Measurements from ENCODE around the gene KIF26B. TPM values are rescaled to one million over a fixed set of nuclear protein-coding genes. Genes with fewer than 3 reads are reported as not detected.

KIF26B gene
- total RNA-seq, 2 donors from 2014 or later: not detected

DNA sequence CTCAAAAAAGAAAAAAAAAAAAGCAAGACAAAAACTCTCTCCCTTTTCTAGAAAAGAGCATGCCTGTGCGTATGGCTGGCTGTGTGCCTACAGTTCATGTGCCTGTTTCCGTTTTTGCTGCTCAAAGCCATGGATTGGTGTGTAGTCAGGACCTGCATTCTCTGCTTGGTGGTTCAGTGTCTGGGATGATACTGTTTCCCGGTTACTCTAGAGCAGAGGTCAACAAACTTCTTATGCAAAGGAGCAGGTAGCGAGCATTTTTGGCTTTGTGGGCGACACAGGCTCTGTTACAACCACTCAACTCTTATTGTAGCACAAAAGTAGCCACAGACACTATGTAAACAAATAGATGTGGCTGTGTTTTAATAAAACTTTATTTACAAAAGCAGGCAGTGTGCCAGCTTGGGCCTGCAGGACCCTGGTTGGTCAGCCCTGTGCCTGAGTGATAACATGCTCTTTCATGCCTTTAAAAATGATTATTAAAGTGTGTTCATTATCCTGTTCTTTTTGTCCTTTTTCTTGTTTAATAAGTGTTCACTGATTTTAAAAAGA, 524.2 kb downstream of the KIF26B start:
- Mint-ChIP-seq H3K27me3 (no peaks in the 10 kb centered on the region), H3K27ac (no peak overlapping the region), H3K4me1 (no peaks in the 10 kb centered on the region), H3K36me3 (ENCODE audit: low read depth) (no peaks in the 10 kb centered on the region), H3K9me3 (no peaks in the 10 kb centered on the region), H3K4me3 (no peak overlapping the region)
- ATAC-seq (replicated peaks): no peak

DNA sequence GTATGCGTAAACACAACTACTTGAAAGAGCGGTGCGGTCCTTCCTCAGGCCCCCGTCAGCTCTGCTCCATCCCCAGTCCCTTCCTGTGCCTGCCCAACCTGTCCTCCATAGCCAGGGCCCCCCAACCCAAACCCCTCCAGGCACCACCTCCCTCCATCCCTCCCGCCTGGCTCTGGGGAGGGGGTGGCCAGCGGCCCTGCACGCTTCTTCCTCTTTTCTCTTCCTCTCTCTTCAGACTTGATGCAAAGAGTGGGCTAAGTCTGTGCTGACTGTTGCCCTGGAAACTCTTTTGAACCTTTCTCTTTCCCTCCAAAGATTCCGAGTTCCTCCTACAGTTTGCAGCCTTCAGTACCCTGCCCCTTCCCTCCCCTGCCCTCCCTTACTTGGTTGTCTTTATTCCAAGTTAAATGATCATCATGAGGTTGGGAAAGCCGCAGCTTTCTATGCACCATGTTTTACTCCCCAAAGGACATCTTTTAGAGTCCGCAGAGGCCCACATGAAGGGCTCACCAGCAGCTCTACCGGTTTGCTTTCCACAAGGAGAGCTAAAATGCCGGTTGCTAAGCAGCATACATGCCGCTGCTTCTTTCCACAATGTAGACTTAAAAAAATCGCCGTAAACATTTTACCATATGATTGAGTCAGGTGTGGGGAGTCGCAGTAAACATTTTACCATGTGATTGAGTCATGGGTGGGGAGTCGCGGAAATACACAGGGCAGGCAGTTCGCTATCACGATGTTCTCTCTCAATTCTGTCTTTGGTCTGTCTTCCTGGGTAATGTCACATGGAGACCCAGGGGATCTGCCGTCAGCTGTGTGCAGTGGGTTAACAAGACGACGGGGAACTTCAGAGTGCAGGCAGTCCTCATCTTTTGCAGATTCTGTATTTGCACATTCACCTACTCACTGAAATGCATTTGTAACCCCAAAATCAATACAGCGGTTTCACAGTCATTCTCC, 525.3 kb downstream of the KIF26B start:
- H3K9me3 Mint-ChIP-seq: no peaks in the 10 kb centered on the region
- no peaks in the 10 kb centered on the region for H3K36me3 Mint-ChIP-seq (ENCODE audit: low read depth)
- no peaks in the 10 kb centered on the region for H3K4me1 Mint-ChIP-seq

DNA sequence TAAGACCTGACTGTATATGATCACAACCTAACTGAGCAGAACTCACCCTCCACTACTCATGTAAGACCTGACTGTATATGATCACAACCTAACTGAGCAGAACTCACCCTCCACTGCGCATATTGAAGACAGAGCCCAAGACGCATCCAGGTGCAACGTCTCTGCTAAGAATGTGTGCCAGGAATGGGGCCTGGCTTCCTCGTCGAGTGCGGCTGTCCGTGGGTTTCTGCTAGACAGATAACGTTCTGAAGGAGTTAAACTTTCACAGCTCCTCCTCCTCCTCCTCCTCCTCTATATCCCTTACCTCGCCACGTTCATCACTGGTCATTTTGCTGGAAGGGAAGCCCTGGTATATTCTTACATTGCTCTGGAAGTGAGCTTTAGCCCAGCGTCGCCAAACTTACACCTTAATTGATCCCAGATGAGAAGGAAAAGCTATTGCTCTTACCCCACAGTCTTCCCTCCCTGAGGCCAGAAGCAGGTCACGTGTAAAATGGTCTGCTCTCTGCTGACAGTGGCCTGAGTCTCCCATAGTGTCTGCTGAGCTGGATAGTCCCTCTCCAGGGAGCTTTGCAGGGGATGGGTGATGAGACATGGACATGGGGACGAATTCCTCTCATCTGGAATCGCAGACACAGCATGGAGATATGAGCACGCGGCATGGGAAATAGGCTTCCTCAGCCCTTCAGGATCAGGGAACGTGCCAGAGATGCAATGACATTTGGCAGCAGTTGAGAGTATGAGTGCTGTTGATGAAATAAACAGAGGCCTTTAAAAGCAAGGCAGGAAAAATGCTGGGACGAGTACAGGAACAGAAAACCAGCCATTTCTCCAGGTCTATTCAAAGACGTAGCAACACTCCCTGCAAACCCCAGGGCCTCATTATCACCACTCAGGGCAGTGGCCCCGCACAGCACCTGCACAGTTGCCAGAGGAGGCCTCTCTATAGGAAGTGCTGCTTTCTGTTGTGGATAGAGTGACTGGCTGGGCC, 528.1 kb downstream of the KIF26B start:
- no peak for ATAC-seq (replicated peaks)
- no peaks in the 10 kb centered on the region for H3K36me3 Mint-ChIP-seq (ENCODE audit: low read depth)
- no peaks in the 10 kb centered on the region for H3K4me1 Mint-ChIP-seq
- no peaks in the 10 kb centered on the region for H3K9me3 Mint-ChIP-seq
- no peak overlapping the region for H3K4me3 Mint-ChIP-seq
- no peak overlapping the region for H3K27ac Mint-ChIP-seq
- no peaks in the 10 kb centered on the region for H3K27me3 Mint-ChIP-seq

More for the DNA sequence above, 525.3 kb downstream of the KIF26B start:
- H3K27ac Mint-ChIP-seq: no peak overlapping the region
- H3K27me3 Mint-ChIP-seq: no peaks in the 10 kb centered on the region
- no peak for ATAC-seq (replicated peaks)
- H3K4me3 Mint-ChIP-seq: no peak overlapping the region

DNA sequence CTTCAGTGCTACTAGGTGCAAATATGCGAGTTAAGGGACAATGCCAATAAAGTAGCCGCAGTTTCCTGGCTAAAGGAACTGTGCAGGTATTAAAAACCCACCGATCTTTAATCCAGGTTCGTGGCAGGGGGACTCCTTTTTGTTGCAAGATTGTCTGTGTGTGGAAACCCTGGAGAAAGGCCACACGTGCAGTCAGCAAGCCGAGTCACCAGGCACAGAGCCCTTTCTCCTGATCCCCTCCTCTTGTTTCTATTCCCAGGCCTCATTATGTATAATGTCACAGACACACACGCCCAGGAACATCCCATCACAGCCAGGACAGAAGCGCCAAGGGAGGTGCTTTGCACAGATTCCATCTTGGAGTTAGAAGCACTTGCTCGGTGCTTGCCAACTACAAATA, 528.9 kb downstream of the KIF26B start:
- Mint-ChIP-seq H3K9me3 (no peaks in the 10 kb centered on the region), H3K27ac (no peak overlapping the region), H3K4me1 (no peaks in the 10 kb centered on the region), H3K4me3 (no peak overlapping the region), H3K27me3 (no peaks in the 10 kb centered on the region), H3K36me3 (ENCODE audit: low read depth) (no peaks in the 10 kb centered on the region)
- ATAC-seq (replicated peaks): no peak

DNA sequence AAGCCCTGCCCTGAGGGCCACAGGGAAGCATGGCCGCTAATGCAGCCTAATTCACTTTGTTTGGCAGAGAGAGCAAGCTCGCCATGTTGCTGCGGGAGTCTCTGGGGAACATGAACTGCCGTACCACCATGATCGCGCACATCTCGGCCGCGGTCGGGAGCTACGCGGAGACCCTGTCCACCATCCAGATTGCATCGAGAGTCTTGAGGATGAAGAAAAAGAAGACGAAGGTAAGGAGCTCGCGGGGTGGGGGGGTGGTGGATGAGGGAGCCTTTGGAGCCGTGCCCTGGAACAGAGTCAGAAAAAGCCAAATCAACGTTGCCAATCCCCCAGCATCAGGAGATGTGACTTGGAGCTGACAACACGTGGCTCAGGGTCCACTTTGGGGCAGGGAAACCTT, 529.4 kb downstream of the KIF26B start:
- no peak overlapping the region for H3K4me3 Mint-ChIP-seq
- no peaks in the 10 kb centered on the region for H3K4me1 Mint-ChIP-seq
- H3K27me3 Mint-ChIP-seq: no peaks in the 10 kb centered on the region
- no peaks in the 10 kb centered on the region for H3K9me3 Mint-ChIP-seq
- no peaks in the 10 kb centered on the region for H3K36me3 Mint-ChIP-seq (ENCODE audit: low read depth)
- no peak overlapping the region for H3K27ac Mint-ChIP-seq
- no peak for ATAC-seq (replicated peaks)

DNA sequence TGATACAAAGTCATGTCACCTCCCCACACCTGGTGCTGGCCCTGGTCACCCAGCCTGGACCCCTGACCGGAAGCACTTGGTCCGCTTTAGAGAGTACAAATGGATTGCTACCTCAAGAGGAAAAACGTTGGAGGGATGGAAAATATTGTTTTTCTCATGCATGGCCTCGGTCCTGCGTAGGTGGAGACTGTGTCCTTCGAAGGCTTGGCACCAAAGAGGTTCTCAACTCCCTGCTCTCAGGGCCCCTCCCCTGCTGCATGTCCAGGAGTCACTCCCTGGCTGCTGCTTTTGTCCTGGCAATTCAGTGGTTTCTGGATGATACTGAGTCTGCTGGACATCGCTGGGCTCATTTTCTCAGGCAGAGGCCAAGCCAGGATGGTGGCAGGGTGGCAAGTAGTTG, 529.8 kb downstream of the KIF26B start:
- H3K4me1 Mint-ChIP-seq: no peaks in the 10 kb centered on the region
- H3K4me3 Mint-ChIP-seq: no peak overlapping the region
- H3K27me3 Mint-ChIP-seq: no peaks in the 10 kb centered on the region
- no peaks in the 10 kb centered on the region for H3K9me3 Mint-ChIP-seq
- no peaks in the 10 kb centered on the region for H3K36me3 Mint-ChIP-seq (ENCODE audit: low read depth)
- no peak for ATAC-seq (replicated peaks)
- no peak overlapping the region for H3K27ac Mint-ChIP-seq

DNA sequence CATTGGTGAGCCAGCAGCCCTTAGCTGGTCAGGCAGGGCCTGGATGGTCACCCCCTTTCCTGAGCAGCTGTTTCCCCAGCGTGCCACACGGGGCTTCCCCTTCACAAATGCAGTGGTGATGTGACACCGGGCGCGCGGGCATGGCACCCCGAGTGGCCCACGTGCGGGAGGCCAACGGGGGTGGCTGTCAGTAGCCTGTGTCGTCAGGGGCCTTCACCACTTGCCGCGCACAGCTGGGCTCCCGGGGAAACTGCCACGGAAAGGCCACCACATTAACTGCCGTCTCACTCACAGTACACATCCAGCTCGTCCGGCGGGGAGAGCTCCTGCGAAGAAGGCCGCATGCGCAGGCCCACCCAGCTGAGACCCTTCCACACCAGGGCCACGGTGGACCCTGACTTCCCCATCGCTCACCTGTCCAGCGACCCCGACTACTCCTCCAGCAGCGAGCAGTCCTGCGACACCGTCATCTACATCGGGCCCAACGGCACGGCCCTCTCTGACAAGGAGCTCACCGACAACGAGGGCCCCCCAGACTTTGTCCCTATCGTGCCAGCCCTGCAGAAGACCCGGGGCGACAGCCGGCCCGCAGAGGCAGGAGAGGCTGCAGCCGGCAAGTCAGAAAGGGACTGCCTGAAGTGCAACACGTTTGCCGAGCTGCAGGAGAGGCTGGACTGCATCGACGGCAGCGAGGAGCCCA, 530.5 kb downstream of the KIF26B start:
- ATAC-seq (replicated peaks): no peak
- Mint-ChIP-seq H3K36me3 (ENCODE audit: low read depth) (no peaks in the 10 kb centered on the region), H3K4me1 (no peaks in the 10 kb centered on the region), H3K4me3 (no peak overlapping the region), H3K27me3 (no peaks in the 10 kb centered on the region), H3K9me3 (no peaks in the 10 kb centered on the region), H3K27ac (no peak overlapping the region)

DNA sequence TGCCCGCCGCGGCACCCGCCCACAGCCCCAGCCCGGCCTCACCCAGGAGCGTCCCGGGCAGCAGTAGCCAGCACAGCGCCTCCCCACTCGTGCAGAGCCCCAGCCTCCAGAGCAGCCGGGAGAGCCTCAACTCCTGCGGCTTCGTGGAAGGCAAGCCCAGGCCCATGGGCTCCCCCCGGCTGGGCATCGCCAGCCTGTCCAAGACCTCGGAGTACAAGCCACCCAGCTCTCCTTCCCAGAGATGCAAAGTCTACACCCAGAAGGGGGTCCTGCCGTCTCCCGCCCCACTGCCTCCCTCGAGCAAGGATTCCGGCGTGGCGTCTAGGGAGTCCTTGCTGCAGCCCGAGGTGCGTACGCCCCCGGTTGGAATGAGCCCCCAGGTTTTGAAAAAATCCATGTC, 531.2 kb downstream of the KIF26B start:
- H3K4me1 Mint-ChIP-seq: no peaks in the 10 kb centered on the region
- no peak overlapping the region for H3K4me3 Mint-ChIP-seq
- H3K27me3 Mint-ChIP-seq: no peaks in the 10 kb centered on the region
- no peak overlapping the region for H3K27ac Mint-ChIP-seq
- no peak for ATAC-seq (replicated peaks)
- H3K36me3 Mint-ChIP-seq (ENCODE audit: low read depth): no peaks in the 10 kb centered on the region
- no peaks in the 10 kb centered on the region for H3K9me3 Mint-ChIP-seq

DNA sequence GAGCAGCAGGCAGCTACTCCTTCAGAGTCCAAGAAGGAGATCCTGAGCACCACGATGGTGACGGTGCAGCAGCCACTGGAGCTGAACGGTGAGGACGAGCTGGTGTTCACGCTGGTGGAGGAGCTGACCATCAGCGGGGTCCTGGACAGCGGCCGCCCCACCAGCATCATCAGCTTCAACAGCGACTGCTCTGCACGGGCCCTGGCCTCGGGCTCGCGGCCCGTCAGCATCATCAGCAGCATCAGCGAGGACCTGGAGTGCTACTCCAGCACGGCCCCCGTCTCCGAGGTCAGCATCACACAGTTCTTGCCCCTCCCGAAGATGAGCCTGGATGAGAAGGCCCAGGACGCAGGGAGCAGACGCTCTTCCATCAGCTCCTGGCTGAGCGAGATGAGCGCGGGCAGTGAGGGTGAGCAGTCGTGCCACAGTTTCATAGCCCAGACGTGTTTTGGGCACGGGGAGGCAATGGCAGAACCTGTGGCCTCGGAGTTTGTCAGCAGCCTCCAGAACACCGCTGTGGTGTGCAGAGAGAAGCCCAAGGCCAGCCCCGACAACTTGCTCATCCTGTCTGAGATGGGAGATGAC, 531.8 kb downstream of the KIF26B start:
- H3K36me3 Mint-ChIP-seq (ENCODE audit: low read depth): no peaks in the 10 kb centered on the region
- no peaks in the 10 kb centered on the region for H3K9me3 Mint-ChIP-seq
- no peaks in the 10 kb centered on the region for H3K4me1 Mint-ChIP-seq
- ATAC-seq (replicated peaks): no peak
- H3K27ac Mint-ChIP-seq: no peak overlapping the region
- no peak overlapping the region for H3K4me3 Mint-ChIP-seq
- no peaks in the 10 kb centered on the region for H3K27me3 Mint-ChIP-seq

DNA sequence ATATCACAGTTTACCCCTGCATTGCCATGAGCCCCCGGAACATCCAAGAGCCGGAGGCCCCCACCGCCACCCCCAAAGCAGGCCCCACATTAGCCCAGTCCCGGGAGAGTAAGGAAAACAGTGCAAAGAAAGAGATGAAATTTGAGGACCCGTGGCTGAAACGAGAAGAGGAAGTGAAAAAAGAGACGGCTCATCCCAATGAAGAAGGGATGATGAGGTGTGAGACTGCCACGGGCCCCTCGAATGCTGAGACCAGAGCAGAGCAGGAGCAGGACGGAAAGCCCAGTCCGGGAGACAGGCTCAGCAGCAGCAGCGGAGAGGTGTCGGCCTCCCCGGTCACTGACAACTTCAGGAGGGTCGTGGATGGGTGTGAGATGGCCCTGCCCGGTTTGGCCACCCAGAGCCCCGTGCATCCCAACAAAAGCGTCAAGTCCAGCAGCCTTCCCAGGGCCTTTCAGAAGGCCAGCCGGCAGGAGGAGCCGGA, 532.4 kb downstream of the KIF26B start:
- no peak for ATAC-seq (replicated peaks)
- no peak overlapping the region for H3K27ac Mint-ChIP-seq
- no peaks in the 10 kb centered on the region for H3K4me1 Mint-ChIP-seq
- no peaks in the 10 kb centered on the region for H3K9me3 Mint-ChIP-seq
- H3K4me3 Mint-ChIP-seq: no peak overlapping the region
- H3K27me3 Mint-ChIP-seq: no peaks in the 10 kb centered on the region
- H3K36me3 Mint-ChIP-seq (ENCODE audit: low read depth): no peaks in the 10 kb centered on the region

DNA sequence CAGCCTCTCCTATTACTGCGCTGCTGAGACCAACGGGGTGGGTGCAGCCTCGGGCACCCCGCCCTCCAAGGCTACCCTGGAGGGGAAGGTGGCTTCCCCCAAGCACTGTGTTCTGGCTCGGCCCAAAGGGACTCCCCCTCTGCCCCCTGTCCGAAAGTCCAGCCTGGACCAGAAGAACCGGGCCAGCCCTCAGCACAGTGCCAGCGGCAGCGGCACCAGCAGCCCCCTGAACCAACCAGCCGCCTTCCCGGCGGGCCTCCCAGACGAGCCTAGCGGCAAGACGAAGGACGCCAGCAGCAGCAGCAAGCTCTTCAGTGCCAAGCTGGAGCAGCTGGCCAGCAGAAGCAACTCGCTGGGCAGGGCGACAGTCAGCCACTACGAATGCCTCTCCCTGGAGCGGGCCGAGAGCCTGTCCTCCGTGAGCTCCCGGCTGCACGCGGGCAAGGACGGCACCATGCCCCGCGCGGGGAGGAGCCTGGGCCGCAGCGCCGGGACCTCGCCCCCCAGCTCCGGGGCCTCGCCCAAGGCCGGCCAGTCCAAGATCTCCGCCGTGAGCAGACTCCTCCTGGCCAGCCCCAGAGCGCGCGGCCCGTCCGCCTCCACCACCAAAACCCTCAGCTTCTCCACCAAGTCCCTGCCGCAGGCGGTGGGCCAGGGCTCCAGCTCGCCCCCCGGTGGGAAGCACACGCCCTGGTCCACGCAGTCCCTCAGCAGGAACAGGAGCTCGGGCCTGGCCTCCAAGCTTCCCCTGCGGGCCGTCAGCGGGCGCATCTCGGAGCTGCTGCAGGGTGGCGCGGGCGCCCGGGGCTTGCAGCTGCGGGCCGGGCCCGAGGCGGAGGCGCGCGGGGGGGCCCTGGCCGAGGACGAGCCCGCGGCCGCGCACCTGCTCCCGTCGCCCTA, 533.1 kb downstream of the KIF26B start:
- Mint-ChIP-seq H3K9me3 (no peaks in the 10 kb centered on the region), H3K4me1 (no peaks in the 10 kb centered on the region), H3K36me3 (ENCODE audit: low read depth) (no peaks in the 10 kb centered on the region), H3K4me3 (no peak overlapping the region), H3K27me3 (no peaks in the 10 kb centered on the region), H3K27ac (no peak overlapping the region)
- no peak for ATAC-seq (replicated peaks)

DNA sequence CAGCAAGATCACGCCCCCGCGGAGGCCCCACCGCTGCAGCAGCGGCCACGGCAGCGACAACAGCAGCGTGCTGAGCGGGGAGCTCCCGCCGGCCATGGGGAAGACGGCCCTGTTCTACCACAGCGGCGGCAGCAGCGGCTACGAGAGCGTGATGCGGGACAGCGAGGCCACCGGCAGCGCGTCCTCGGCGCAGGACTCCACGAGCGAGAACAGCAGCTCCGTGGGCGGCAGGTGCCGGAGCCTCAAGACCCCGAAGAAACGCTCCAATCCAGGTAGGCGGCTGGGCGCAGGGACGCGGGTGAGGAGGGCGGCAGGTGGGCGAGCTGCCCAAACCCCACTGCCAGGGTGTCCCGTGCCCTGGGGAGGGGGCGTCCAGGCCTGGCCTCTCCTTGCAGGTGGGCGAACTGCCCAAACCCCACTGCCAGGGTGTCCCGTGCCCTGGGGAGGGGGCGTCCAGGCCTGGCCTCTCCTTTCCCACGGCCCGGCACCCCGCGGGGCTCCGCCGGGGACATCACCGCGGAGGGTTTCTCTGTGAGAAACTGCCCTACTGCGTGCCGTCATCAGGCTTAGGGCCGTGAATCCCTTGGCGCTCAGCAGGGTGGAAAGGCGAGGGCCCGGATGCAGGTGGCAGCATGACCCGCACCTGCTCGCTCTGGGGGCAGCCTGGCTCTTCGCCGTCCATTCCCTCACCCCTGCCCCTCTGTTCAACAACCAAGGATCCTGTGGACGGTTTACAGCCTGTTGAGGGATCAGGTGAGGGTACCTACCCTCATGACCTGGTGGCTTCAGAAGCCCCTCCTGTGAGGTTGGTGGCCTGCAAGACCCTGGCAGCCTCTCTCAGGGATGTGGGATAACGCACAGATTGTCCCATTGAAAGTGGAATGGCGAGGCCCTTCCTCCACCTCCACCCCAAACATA, 534.0 kb downstream of the KIF26B start:
- H3K27ac Mint-ChIP-seq: no peak overlapping the region
- no peak overlapping the region for H3K4me3 Mint-ChIP-seq
- H3K36me3 Mint-ChIP-seq (ENCODE audit: low read depth): no peaks in the 10 kb centered on the region
- H3K4me1 Mint-ChIP-seq: no peaks in the 10 kb centered on the region
- no peaks in the 10 kb centered on the region for H3K27me3 Mint-ChIP-seq
- ATAC-seq (replicated peaks): no peak
- H3K9me3 Mint-ChIP-seq: no peaks in the 10 kb centered on the region

Data from activated T-helper 17 cell treated with anti-CD3 and anti-CD28 coated beads, Interleukin-2, amount 50 U/mL, for 72 hours (primary cell).